ENCODE measurements around the gene TBKBP1.

Gene TBKBP1

GRCh38 chr17:47698749-47699535 is 5.0 kb downstream of the TBKBP1 start:
- H3K4me1 ChIP-seq (ENCODE audit: control insufficient read depth, insufficient read depth, low read length): peaks cover 18% of the 10 kb centered on the region
- no peaks in the 10 kb centered on the region for H3K9me3 ChIP-seq (ENCODE audit: control insufficient read depth, low read length)
- WGBS, 2 experiments: 65 to 67% methylated on average over 25 of the region's 25 CpGs
- no peaks in the 10 kb centered on the region for H3K27me3 ChIP-seq (ENCODE audit: control insufficient read depth, insufficient read depth, low read length, poor library complexity, severe bottlenecking)
- no peak overlapping the region for H3K27ac ChIP-seq (ENCODE audit: insufficient read depth, low read depth, low read length, poor library complexity, severe bottlenecking)
- H3K36me3 ChIP-seq (ENCODE audit: control insufficient read depth, insufficient read depth, low read length): peaks cover 11% of the 10 kb centered on the region
- no peak overlapping the region for H3K4me3 ChIP-seq (ENCODE audit: insufficient read depth, low read depth, low read length)

GRCh38 chr17:47699536-47699840 is 5.5 kb downstream of the TBKBP1 start:
- H3K9me3 ChIP-seq (ENCODE audit: control insufficient read depth, low read length): no peaks in the 10 kb centered on the region
- WGBS, 2 experiments: 98 to 100% methylated on average over 4 of the region's 4 CpGs
- peaks cover 11% of the 10 kb centered on the region for H3K36me3 ChIP-seq (ENCODE audit: control insufficient read depth, insufficient read depth, low read length)
- no peaks in the 10 kb centered on the region for H3K27me3 ChIP-seq (ENCODE audit: control insufficient read depth, insufficient read depth, low read length, poor library complexity, severe bottlenecking)
- peaks cover 18% of the 10 kb centered on the region for H3K4me1 ChIP-seq (ENCODE audit: control insufficient read depth, insufficient read depth, low read length)
- H3K4me3 ChIP-seq (ENCODE audit: insufficient read depth, low read depth, low read length): no peak overlapping the region
- H3K27ac ChIP-seq (ENCODE audit: insufficient read depth, low read depth, low read length, poor library complexity, severe bottlenecking): no peak overlapping the region

GRCh38 chr17:47700471-47701449 is 6.8 kb downstream of the TBKBP1 start:
- Histone ChIP-seq H3K4me1 (ENCODE audit: control insufficient read depth, insufficient read depth, low read length) (peaks cover 18% of the 10 kb centered on the region), H3K27me3 (ENCODE audit: control insufficient read depth, insufficient read depth, low read length, poor library complexity, severe bottlenecking) (no peaks in the 10 kb centered on the region), H3K9me3 (ENCODE audit: control insufficient read depth, low read length) (no peaks in the 10 kb centered on the region), H3K36me3 (ENCODE audit: control insufficient read depth, insufficient read depth, low read length) (peaks cover 11% of the 10 kb centered on the region), H3K4me3 (ENCODE audit: insufficient read depth, low read depth, low read length) (no peak overlapping the region), H3K27ac (ENCODE audit: insufficient read depth, low read depth, low read length, poor library complexity, severe bottlenecking) (no peak overlapping the region)
- 85 to 88% methylated on average over 13 of the region's 13 CpGs for WGBS, 2 experiments

GRCh38 chr17:47701608-47702007 is 7.6 kb downstream of the TBKBP1 start:
- H3K36me3 ChIP-seq (ENCODE audit: control insufficient read depth, insufficient read depth, low read length): peaks cover 11% of the 10 kb centered on the region
- no peaks in the 10 kb centered on the region for H3K9me3 ChIP-seq (ENCODE audit: control insufficient read depth, low read length)
- peaks cover 18% of the 10 kb centered on the region for H3K4me1 ChIP-seq (ENCODE audit: control insufficient read depth, insufficient read depth, low read length)
- H3K27me3 ChIP-seq (ENCODE audit: control insufficient read depth, insufficient read depth, low read length, poor library complexity, severe bottlenecking): no peaks in the 10 kb centered on the region
- H3K27ac ChIP-seq (ENCODE audit: insufficient read depth, low read depth, low read length, poor library complexity, severe bottlenecking): no peak overlapping the region
- 79 to 81% methylated on average over 4 of the region's 4 CpGs for WGBS, 2 experiments
- H3K4me3 ChIP-seq (ENCODE audit: insufficient read depth, low read depth, low read length): no peak overlapping the region

- 87 to 90% methylated on average over 12 of the region's 12 CpGs for WGBS, 2 experiments
Measured at GRCh38 chr17:47702391-47702995, 8.5 kb downstream of the TBKBP1 start.

GRCh38 chr17:47703191-47703591 is 9.2 kb downstream of the TBKBP1 start:
- peaks cover 6% of the 10 kb centered on the region for H3K36me3 ChIP-seq (ENCODE audit: control insufficient read depth, insufficient read depth, low read length)
- H3K4me1 ChIP-seq (ENCODE audit: control insufficient read depth, insufficient read depth, low read length): peaks cover 21% of the 10 kb centered on the region
- H3K27me3 ChIP-seq (ENCODE audit: control insufficient read depth, insufficient read depth, low read length, poor library complexity, severe bottlenecking): peaks cover 9% of the 10 kb centered on the region
- no peak overlapping the region for H3K27ac ChIP-seq (ENCODE audit: insufficient read depth, low read depth, low read length, poor library complexity, severe bottlenecking)
- no peaks in the 10 kb centered on the region for H3K9me3 ChIP-seq (ENCODE audit: control insufficient read depth, low read length)
- H3K4me3 ChIP-seq (ENCODE audit: insufficient read depth, low read depth, low read length): no peak overlapping the region
- 84 to 91% methylated on average over 14 to 15 of the region's 15 CpGs for WGBS, 2 experiments

More at GRCh38 chr17:47702391-47702995, 8.5 kb downstream of the TBKBP1 start:
- Histone ChIP-seq H3K36me3 (ENCODE audit: control insufficient read depth, insufficient read depth, low read length) (peaks cover 6% of the 10 kb centered on the region), H3K4me3 (ENCODE audit: insufficient read depth, low read depth, low read length) (no peak overlapping the region), H3K4me1 (ENCODE audit: control insufficient read depth, insufficient read depth, low read length) (peaks cover 18% of the 10 kb centered on the region), H3K27ac (ENCODE audit: insufficient read depth, low read depth, low read length, poor library complexity, severe bottlenecking) (no peak overlapping the region), H3K9me3 (ENCODE audit: control insufficient read depth, low read length) (no peaks in the 10 kb centered on the region), H3K27me3 (ENCODE audit: control insufficient read depth, insufficient read depth, low read length, poor library complexity, severe bottlenecking) (peaks cover 2% of the 10 kb centered on the region)

GRCh38 chr17:47703671-47704070 is 9.7 kb downstream of the TBKBP1 start:
- Histone ChIP-seq H3K4me1 (ENCODE audit: control insufficient read depth, insufficient read depth, low read length) (peaks cover 25% of the 10 kb centered on the region), H3K36me3 (ENCODE audit: control insufficient read depth, insufficient read depth, low read length) (peaks cover 6% of the 10 kb centered on the region), H3K9me3 (ENCODE audit: control insufficient read depth, low read length) (no peaks in the 10 kb centered on the region), H3K27ac (ENCODE audit: insufficient read depth, low read depth, low read length, poor library complexity, severe bottlenecking) (no peak overlapping the region), H3K4me3 (ENCODE audit: insufficient read depth, low read depth, low read length) (no peak overlapping the region), H3K27me3 (ENCODE audit: control insufficient read depth, insufficient read depth, low read length, poor library complexity, severe bottlenecking) (peaks cover 13% of the 10 kb centered on the region)
- WGBS, 2 experiments: 99% methylated on average over 5 of the region's 5 CpGs

GRCh38 chr17:47704116-47704515 is 10.2 kb downstream of the TBKBP1 start:
- Histone ChIP-seq H3K4me3 (ENCODE audit: insufficient read depth, low read depth, low read length) (no peak overlapping the region), H3K4me1 (ENCODE audit: control insufficient read depth, insufficient read depth, low read length) (peaks cover 25% of the 10 kb centered on the region), H3K27me3 (ENCODE audit: control insufficient read depth, insufficient read depth, low read length, poor library complexity, severe bottlenecking) (peaks cover 16% of the 10 kb centered on the region), H3K27ac (ENCODE audit: insufficient read depth, low read depth, low read length, poor library complexity, severe bottlenecking) (no peak overlapping the region), H3K36me3 (ENCODE audit: control insufficient read depth, insufficient read depth, low read length) (peaks cover 5% of the 10 kb centered on the region), H3K9me3 (ENCODE audit: control insufficient read depth, low read length) (no peaks in the 10 kb centered on the region)
- 88% methylated on average over 14 of the region's 14 CpGs for WGBS, 2 experiments

- Histone ChIP-seq H3K36me3 (ENCODE audit: control insufficient read depth, insufficient read depth, low read length) (no peaks in the 10 kb centered on the region), H3K9me3 (ENCODE audit: control insufficient read depth, low read length) (no peaks in the 10 kb centered on the region), H3K4me3 (ENCODE audit: insufficient read depth, low read depth, low read length) (no peak overlapping the region), H3K4me1 (ENCODE audit: control insufficient read depth, insufficient read depth, low read length) (peaks cover 25% of the 10 kb centered on the region), H3K27ac (ENCODE audit: insufficient read depth, low read depth, low read length, poor library complexity, severe bottlenecking) (no peak overlapping the region), H3K27me3 (ENCODE audit: control insufficient read depth, insufficient read depth, low read length, poor library complexity, severe bottlenecking) (peaks cover 22% of the 10 kb centered on the region)
- WGBS, 2 experiments: 89% methylated on average over 6 of the region's 6 CpGs
Measured at GRCh38 chr17:47704736-47705135, 10.8 kb downstream of the TBKBP1 start.
